ENCODE results near the gene REEP1.

The REEP1 gene

GRCh38 chr2:86344404-86344803 lies 7.0 kb upstream of the REEP1 start:
- DNase-seq: no peak

DNA sequence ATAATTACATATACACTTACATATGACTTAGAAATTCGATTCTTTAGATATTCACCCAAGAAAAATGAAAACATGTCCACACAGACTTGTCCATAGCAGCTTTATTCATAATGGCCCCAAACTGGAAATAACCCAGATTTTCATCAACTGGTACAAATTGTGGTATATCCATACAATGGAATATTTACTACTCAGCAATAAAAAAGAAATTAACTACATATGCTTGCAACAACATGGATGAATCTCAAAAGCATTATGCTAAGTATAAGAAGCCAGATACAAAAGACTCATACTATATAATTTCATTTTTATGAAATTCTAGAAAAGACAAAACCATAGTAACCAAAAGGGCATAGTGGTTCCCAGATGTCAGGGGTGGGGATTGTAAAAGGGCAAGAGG lies 5.1 kb upstream of the REEP1 start:
- no peak for DNase-seq

DNA sequence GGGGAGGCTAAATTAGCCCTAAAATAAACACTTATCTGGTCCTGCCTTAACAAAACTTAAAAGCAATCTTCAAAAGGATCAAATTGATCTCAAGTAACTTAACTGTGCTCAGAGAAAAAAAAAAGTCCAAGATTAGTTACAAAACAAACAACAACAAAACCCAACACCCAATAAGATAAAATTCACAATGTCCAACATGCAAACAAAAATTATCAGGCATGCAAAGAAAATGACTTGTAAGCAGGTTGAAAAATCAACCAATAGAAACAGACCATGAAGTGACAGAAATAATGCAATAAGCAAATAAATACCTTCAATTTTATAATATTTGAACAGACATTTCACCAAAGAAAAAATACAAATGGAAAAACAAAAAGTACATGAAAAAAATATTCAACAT lies 4.0 kb upstream of the REEP1 start:
- DNase-seq: no peak

GRCh38 chr2:86338778-86339295 lies 1.4 kb upstream of the REEP1 start:
- no peak for DNase-seq

DNA sequence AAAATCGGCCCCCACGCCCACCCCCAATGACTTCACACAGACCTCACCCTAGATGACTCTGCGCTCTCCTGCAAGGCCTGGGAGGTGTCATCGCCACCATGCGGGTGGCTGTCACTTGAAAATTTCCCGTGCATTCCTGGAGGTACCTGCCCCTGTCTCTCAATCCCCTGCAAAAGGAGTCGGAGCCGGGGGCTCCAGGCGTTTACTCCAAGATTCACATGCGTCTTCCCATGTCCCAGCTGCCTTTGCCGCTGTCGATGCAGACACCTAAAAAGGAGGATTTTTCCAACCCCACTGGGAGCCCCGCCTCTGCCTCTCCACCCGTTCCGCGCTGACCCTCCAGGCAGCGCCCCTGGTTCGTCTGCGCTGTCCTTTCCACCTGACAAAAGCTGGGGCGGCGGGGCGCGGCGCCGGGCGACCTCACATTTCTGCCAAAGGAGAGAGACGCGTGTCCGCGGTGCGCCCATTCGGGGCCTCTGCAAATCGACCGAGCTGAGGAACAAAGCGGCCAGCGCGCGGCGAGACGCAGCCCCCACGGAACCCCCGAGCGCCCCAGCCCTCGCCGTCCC lies 667 bp downstream of the REEP1 start:
- DNase-seq: no peak

GRCh38 chr2:86335865-86336674 lies 1.4 kb downstream of the REEP1 start:
- no peak for DNase-seq

- DNase-seq: no peak
These were observed 4.0 kb downstream of the REEP1 start for GRCh38 chr2:86333378-86333777.

DNA sequence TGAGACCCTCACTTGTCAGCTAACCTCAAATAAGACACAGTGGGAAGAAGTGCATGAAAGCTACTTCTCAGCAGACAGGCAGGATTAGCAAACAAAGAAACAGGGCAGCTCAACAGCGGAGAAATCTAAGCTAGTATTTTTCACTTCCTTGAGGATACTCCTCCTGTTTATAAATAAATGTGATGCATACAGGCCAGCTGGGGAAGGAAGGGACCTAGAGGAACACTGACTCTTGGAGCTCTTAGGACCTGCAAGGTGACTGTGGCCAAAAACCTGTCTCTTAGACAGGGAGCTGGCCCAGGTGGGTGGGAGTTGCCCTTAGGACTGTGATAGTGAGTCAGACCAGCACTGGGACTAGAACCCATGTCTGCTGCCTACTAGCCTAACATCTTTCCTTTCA lies 4.8 kb downstream of the REEP1 start:
- DNase-seq: no peak

- no peak for DNase-seq
These were observed 6.0 kb downstream of the REEP1 start for GRCh38 chr2:86331384-86331783.

DNA sequence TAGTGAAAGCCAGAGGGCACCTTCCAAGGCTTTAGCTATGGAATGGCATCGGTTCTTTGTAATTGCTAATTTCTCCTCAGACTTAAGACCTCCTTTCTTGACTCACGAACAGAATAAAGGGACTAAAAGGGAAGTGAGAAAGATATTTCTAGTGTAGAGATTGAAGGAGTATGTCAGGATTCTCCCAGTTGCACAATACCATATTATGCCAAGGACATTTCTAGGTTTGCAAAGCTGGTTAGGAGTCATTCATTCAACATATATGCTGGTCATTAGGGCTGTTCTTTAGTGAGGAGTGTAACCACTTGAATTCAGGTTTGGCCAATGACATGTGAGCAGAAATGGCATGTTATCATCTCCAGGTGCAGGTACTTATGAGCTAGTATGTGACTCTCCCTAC lies 7.4 kb downstream of the REEP1 start:
- no peak for DNase-seq

DNA sequence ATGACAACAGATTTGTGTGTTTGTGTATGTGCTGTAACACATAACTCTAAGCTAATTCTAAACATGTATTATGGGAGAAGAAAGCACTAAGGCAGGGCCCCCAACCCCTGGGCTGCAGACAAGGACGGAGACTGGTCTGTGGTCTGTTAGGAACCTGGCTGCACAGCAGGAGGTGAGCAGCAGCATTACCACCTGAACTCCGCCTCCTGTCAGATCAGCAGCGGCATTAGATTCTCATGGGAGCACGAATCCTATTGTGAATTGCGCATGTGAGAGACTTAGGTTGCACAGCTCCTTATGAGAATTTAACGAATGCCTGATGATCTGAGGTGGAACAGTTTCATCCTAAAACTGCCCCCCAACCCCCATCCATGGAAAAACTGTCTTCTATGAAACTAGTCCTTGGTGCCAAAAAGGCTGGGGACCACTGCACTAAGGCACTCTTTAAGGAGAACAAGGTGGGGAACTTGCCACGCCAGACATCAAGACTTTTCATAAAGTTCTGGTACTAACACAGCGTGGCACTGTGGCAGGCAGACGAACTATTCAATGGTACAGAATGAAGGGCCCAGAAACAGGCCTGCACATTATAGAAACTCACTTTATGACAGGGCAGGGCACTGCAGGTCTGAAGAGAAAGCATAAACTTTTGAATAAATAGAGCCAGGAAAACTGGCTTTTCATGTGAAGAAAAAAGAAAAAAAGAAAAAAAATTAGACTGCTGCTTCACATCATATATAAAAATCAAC lies 14.0 kb downstream of the REEP1 start:
- DNase-seq: no peak

DNA sequence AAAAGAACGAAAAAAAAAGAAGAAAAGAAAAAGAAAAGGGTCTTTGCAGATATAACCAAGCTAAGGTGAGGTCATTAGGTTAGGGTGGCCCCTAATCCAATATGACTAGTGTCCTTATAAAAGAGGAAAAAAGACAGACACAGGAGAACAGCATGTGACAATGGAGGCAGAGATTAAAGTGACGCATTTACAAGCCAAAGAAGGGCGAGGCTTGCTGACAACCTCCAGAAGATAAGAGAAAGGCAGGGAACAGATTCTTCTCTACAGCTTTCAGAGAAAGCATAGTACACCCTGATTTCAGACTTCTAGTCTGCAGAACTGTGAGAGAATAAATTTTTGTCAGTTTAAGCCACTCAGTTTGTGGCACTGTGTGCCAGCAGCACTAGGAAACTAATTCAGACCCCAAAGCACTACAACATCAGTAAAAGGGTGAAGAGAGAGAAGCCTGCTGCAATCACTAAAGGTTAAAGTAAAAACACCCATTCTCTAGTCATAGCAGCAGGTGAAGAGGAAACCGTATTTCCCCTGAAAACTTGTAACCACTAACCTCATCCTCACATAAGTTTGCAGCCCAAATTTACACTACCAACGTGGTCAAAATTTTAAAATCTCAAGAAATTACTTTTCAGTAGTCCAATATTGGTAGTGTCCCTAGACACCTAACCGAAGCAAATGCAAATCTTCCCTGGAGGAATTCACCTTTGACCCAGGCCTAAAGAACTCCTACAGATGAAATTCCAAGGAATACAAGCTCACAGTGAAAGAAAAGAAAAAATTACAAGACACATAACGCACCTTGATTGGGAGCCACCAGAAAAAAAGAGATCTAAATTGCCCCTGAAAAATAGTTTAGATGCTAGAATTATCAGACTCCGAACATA lies 17.5 kb downstream of the REEP1 start:
- DNase-seq: no peak

- no peak for DNase-seq
These were observed 22.3 kb downstream of the REEP1 start for GRCh38 chr2:86315084-86315483.

DNA sequence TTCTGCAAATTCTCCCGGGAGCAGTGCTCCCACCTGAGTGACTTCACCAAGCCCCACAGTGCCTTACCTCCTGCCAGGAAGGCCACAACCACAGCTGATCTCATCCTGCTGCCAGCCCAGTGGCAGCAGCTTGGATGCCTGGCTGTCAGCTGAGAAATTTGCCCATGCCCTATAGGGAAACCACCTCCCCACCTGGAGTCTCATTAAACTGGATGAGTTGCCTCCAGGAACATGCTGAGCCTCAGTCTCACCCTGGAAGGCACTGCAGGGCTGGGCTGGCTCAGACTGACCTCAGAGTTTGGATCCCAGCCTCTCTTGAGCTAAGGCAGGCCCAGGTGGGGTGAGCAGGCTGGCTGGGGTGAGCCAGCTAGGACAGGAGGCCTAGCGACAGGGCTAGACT lies 23.3 kb downstream of the REEP1 start:
- no peak for DNase-seq

DNA sequence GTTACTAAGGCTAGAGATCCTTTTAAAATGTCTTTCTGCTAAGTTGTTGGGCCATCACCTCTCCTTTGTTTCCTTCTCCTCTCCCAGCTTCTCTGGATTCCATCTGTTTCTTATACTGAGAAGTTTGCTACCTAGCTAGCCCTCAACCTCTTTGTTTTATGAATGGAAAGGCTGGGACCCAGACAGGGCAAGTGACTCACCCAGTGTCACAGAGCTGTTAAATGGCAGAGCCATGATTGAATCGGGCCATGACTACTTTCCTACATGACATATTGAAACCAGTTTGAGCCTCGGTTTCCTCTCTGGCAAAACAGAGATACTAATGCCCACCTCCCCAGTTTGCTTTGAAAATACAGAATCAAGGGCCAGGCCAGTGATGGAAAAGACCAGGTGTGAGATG lies 24.1 kb downstream of the REEP1 start:
- DNase-seq: no peak

- DNase-seq: no peak
These were observed 25.5 kb downstream of the REEP1 start for GRCh38 chr2:86311879-86312278.

GRCh38 chr2:86309966-86310365 lies 27.5 kb downstream of the REEP1 start:
- DNase-seq: no peak

- no peak for DNase-seq
These were observed 28.3 kb downstream of the REEP1 start for GRCh38 chr2:86308984-86309695.

- DNase-seq: no peak
These were observed 29.1 kb downstream of the REEP1 start for GRCh38 chr2:86308356-86308755.

DNA sequence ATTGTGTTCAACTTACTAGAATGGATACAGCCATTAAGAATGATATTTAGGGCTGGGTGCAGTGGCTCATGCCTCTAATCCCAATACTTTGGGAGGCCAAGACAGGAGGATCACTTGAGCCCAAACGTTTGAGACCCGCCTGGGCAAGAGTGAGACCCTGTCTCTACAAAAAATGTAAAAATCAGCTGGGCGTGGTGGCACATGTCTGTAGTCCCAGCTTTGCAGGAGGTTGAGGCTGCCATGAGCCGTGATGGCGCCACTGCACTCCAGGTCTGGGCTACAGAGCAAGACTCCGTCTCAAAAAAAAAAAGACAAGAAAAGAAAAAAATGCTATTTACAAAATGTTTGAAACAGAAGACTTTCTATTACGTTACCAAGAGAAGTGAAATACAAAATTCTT lies 30.0 kb downstream of the REEP1 start:
- DNase-seq: no peak

DNA sequence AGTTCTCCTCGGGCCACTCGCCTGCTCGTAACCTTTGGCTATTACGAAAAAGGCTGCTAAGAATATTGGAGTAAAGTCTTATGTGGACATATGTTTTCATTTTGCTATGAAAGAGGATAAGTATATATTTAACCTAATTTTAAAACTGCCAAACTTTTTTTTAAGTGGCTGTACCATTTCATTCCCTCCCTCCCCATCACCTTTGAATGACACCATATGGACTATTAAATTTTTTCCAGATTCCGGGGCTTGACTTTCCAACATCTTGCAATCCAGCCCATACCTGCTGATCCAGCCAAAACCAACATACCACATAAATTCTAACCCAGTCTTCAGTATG lies 31.5 kb downstream of the REEP1 start:
- DNase-seq: no peak

DNA sequence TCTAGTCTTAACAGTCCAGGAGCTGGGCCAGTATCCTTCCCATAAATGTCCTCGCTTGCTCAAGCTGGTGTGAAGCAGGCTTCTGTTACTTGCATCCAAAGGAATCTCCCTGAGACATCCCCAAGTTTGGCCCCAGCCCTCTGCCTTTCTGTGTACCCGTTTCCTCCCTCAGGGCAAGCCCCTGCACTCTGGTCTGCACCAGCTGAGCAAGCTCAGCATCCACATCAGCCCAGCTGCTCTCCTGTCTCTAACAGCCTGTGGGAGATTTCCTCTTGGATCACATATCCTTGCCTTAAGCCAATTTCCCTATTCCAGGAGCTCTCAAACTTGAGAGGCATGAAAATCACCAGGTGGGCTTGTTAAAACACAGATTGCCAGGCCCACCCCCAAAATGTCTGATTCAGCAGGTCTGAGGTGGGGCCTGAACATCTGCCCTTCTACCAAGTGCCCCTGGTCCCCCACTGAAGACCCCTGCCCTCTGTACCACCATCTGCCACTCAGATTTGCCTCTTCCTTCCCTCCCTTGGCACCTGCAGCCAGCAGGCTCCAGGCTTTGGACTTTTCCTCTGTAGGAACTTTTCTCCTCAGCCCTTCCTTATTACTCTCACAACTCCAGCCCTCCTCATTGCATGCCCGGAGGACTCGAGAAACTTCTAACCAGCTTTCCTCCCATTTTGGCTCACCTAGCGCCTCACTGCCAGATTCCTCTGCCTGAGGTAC lies 32.1 kb downstream of the REEP1 start:
- DNase-seq: no peak

All from effector CD8-positive, alpha-beta T cell (primary cell).